SH-SY5Y (cell line): ENCODE results near the gene FBXW11.

Source experiments
- GATA2 ChIP-seq: IDR thresholded peaks from 2 replicates; pipeline ENCODE4 v1.6.1; 2011; ENCODE audit warnings: mild to moderate bottlenecking, low read depth, low read length
- GATA3 ChIP-seq: IDR thresholded peaks from 2 replicates; pipeline ENCODE4 v1.6.1; 2011; ENCODE audit warnings: low read depth, mild to moderate bottlenecking, low read length, moderate library complexity

- TF ChIP-seq GATA2 (no peak), GATA3 (no peak)
Measured at GRCh38 chr5:171855265-171855664, 151.2 kb downstream of the FBXW11 start.
